ENCODE results near the gene XPNPEP1.

XPNPEP1 gene

DNA sequence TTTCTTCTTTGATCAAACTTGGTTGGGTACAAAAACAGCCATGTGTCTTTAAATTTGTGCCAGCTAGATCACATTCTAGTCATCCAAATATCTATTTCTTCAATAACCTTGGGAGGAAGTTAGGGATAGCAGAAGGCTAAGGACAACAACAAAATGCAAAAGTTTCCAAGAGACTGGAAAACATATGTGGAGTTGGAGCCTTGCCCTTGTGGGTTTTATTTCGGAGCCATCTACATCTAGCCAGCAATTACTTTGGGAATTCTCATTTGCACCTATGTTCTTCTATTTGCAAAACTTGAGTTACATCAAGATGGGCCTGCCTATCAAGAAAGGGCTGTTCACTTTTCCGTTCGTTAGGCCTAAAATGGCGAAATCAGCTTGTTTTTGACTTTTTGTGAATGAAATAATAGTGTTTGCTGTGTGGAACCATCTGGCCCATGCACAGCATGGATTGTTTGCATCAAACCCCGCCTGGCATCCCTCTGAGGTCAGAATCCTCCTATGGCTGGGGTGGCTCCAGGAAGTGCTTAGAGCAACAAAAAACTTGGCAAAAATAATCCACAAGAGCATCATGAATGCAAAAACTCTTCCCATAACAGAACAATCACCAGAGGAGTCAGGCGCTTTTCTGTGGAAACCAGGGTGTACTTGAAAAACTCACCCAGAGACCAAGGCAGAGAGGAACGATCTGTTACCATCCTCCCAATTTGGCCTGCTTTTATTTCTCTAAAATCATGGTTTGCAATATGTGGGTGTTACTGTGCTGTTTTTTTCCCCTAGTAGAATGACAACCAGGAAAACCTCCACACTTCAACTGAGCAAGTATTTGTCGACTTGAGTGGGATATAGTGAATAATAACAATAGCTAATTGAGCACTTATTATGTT is 36.2 kb upstream of the XPNPEP1 start:
- TF ChIP-seq, protein P1, sequence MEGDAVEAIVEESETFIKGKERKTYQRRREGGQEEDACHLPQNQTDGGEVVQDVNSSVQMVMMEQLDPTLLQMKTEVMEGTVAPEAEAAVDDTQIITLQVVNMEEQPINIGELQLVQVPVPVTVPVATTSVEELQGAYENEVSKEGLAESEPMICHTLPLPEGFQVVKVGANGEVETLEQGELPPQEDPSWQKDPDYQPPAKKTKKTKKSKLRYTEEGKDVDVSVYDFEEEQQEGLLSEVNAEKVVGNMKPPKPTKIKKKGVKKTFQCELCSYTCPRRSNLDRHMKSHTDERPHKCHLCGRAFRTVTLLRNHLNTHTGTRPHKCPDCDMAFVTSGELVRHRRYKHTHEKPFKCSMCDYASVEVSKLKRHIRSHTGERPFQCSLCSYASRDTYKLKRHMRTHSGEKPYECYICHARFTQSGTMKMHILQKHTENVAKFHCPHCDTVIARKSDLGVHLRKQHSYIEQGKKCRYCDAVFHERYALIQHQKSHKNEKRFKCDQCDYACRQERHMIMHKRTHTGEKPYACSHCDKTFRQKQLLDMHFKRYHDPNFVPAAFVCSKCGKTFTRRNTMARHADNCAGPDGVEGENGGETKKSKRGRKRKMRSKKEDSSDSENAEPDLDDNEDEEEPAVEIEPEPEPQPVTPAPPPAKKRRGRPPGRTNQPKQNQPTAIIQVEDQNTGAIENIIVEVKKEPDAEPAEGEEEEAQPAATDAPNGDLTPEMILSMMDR (conservative IDR thresholded peaks at IDR 0.05; ENCODE audit: low read depth, low read length): no peak
- Histone ChIP-seq H4K20me1 (ENCODE audit: insufficient read depth) (no peaks in the 10 kb centered on the region), H3K27me3 (ENCODE audit: insufficient read depth, low read depth) (no peaks in the 10 kb centered on the region), H3K9ac (no peak overlapping the region), H3K4me1 (ENCODE audit: low read depth, poor library complexity, severe bottlenecking) (peaks cover 6% of the 10 kb centered on the region), H3K79me2 (ENCODE audit: insufficient read depth, low read depth) (no peaks in the 10 kb centered on the region), H2AFZ (ENCODE audit: low read depth) (no peak overlapping the region), H3K27ac (no peak overlapping the region), H3K4me2 (no peak overlapping the region), H3K36me3 (ENCODE audit: insufficient read depth) (no peaks in the 10 kb centered on the region), H3K4me3 (IDR thresholded peaks at IDR 0.05; ENCODE audit: insufficient read depth, low read depth, low read length) (no peak overlapping the region)

DNA sequence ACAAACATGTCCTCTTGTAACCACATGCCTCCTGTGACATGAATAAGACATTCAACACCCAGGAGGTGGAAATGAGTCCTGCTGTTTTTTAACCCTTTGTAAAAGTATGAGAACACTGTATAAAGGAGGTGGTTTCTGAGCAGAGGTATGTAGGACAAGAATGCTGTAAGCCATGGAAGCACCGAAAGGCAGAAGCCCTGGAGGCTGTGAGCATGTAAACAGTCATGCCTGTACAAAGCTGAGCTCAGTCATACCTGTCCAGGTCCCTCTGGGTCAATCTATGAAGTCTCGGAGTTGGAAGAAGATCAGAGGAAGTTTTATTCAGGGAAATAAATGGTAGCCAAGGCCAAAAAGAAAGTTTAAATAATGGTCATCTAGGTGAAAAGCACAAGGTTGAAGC is 34.7 kb upstream of the XPNPEP1 start:
- Histone ChIP-seq H3K36me3 (ENCODE audit: insufficient read depth) (no peaks in the 10 kb centered on the region), H3K27ac (no peak overlapping the region), H3K27me3 (ENCODE audit: insufficient read depth, low read depth) (no peaks in the 10 kb centered on the region), H3K4me1 (ENCODE audit: low read depth, poor library complexity, severe bottlenecking) (no peaks in the 10 kb centered on the region), H3K79me2 (ENCODE audit: insufficient read depth, low read depth) (no peaks in the 10 kb centered on the region), H3K9ac (no peak overlapping the region), H3K4me3 (IDR thresholded peaks at IDR 0.05; ENCODE audit: insufficient read depth, low read depth, low read length) (no peak overlapping the region), H2AFZ (ENCODE audit: low read depth) (no peak overlapping the region), H3K4me2 (no peak overlapping the region), H4K20me1 (ENCODE audit: insufficient read depth) (no peaks in the 10 kb centered on the region)
- TF ChIP-seq, protein P1 (conservative IDR thresholded peaks at IDR 0.05; ENCODE audit: low read depth, low read length): no peak

DNA sequence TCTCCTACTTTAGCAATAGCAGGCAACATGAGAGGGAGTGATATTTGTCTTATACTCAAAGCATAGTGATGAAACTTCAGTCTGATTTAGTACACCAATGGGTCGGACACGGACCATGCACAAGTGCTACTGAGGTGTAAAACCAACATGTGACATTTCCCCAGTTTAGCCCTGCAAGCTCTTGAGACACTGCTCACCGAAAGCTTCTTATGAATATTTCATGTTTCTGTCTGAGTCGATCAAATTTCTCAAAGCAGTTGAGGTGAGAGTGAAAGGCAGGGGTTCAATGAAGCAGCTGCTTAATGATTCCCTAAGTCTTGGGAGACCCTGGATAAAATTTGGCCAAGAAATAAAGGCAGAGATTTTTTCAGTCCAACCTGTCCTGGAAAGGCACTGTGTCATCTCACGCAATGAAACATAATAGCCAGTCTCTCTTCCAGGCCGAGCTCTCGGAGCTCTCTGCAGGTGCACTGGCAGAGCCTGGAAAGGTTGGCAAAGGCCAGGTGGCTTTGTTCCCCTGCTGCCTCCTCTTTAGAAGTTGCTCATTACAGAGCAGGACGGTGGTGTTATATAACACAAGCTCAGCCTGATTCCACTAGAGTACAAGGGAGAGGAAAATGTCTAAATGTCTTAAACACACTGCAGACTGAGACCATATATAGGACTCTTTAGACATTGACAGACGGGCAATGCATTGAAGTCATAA is 33.9 kb upstream of the XPNPEP1 start:
- Histone ChIP-seq H3K27me3 (ENCODE audit: insufficient read depth, low read depth) (no peaks in the 10 kb centered on the region), H3K4me3 (IDR thresholded peaks at IDR 0.05; ENCODE audit: insufficient read depth, low read depth, low read length) (no peak overlapping the region), H2AFZ (ENCODE audit: low read depth) (peak overlapping the region; percentile 47; the same call in 1 of the 2 replicates), H3K4me2 (no peak overlapping the region), H3K36me3 (ENCODE audit: insufficient read depth) (no peaks in the 10 kb centered on the region), H3K79me2 (ENCODE audit: insufficient read depth, low read depth) (no peaks in the 10 kb centered on the region), H3K27ac (no peak overlapping the region), H3K4me1 (ENCODE audit: low read depth, poor library complexity, severe bottlenecking) (no peaks in the 10 kb centered on the region), H4K20me1 (ENCODE audit: insufficient read depth) (no peaks in the 10 kb centered on the region), H3K9ac (no peak overlapping the region)
- TF ChIP-seq, protein P1 (conservative IDR thresholded peaks at IDR 0.05; ENCODE audit: low read depth, low read length): no peak

DNA sequence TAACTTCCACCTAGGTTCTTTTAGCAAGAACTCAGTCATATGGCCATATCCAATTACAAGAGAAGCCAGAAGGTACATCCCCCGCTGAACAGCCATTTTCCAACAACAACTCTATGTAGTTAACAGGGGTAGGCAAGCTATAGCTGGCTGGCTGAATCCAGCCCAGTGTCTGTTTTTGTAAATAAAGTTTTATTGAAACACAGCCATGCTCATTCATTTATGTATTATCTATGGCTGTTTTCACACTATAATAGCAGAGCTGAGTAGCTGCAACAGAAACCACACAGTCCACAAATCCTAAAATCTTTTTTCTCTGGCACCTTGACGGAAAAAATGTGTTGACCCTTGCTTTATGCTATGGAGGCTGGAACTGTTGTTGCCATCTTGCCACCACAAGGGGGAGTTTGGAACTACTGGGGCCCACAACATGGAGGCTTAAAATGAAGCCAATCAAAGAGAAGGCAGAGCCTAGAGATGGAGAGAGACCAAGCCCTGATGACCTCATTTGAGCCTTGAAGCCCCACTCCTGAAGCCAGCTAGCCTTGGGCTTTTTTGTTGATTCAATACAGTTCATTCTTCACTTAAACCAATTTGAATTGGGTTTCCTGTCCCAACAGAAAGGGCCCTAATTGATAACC is 33.3 kb upstream of the XPNPEP1 start:
- Histone ChIP-seq H2AFZ (ENCODE audit: low read depth) (peak overlapping the region; percentile 47; the same call in 1 of the 2 replicates), H3K27ac (no peak overlapping the region), H3K27me3 (ENCODE audit: insufficient read depth, low read depth) (no peaks in the 10 kb centered on the region), H3K9ac (no peak overlapping the region), H3K4me1 (ENCODE audit: low read depth, poor library complexity, severe bottlenecking) (no peaks in the 10 kb centered on the region), H4K20me1 (ENCODE audit: insufficient read depth) (no peaks in the 10 kb centered on the region), H3K4me3 (IDR thresholded peaks at IDR 0.05; ENCODE audit: insufficient read depth, low read depth, low read length) (no peak overlapping the region), H3K36me3 (ENCODE audit: insufficient read depth) (no peaks in the 10 kb centered on the region), H3K79me2 (ENCODE audit: insufficient read depth, low read depth) (no peaks in the 10 kb centered on the region), H3K4me2 (no peak overlapping the region)
- TF ChIP-seq, protein P1 (conservative IDR thresholded peaks at IDR 0.05; ENCODE audit: low read depth, low read length): peak; percentile 86

Measured in KMS-11 (cell line).